CD14-positive monocyte (primary cell): ENCODE measurements around the gene SLC34A2. TPM values are rescaled to one million over a fixed set of nuclear protein-coding genes. Genes with fewer than 3 reads are reported as not detected.

Experiments
- DNase-seq, 3 donors: peaks; one replicate each; pipeline ENCODE4 v3.0.0-alpha.2; 2011 to 2022
- H2AFZ ChIP-seq: 2 replicates; pipeline ENCODE4 v1.6.0; 2012; ENCODE audit warnings: mild to moderate bottlenecking, low read depth, low read length, inconsistent platforms; ENCODE audit not compliant: insufficient read depth, poor library complexity, severe bottlenecking
- H3K27ac ChIP-seq, 2 donors: 1 replicate in 1 of 2; 2 replicates in 1 of 2; pipeline ENCODE4 v1.5.1; 2012 to 2013; ENCODE audit warnings: low read length in 2 of 2, control low read depth in 1 of 2, inconsistent platforms in 1 of 2, low read depth in 1 of 2, mild to moderate bottlenecking in 1 of 2
- H3K27me3 ChIP-seq, 2 donors: one replicate each; pipeline versions ENCODE4 v1.6.0 to v1.6.1; 2011 to 2013; ENCODE audit warnings: low read length in 2 of 2; ENCODE audit not compliant: control insufficient read depth in 2 of 2, insufficient read depth in 2 of 2
- H3K36me3 ChIP-seq, 2 donors: replicated peaks in 1 of 2; 1 replicate in 1 of 2; 2 replicates in 1 of 2; pipeline versions ENCODE4 v1.5.1 to v1.6.1; 2012 to 2013; ENCODE audit warnings: low read length in 2 of 2, control low read depth in 1 of 2, inconsistent platforms in 1 of 2, mild to moderate bottlenecking in 1 of 2; ENCODE audit not compliant: insufficient read depth in 2 of 2, control insufficient read depth in 1 of 2
- H3K4me1 ChIP-seq, 2 donors: 1 replicate in 1 of 2; 2 replicates in 1 of 2; pipeline versions ENCODE4 v1.5.1 to v1.6.1; 2012 to 2013; ENCODE audit warnings: low read length in 2 of 2, control low read depth in 1 of 2, inconsistent platforms in 1 of 2, mild to moderate bottlenecking in 1 of 2, moderate library complexity in 1 of 2; ENCODE audit not compliant: insufficient read depth in 2 of 2, control insufficient read depth in 1 of 2
- H3K4me2 ChIP-seq: replicated peaks from 2 replicates; pipeline ENCODE3; 2012; ENCODE audit warnings: low read length, moderate library complexity, mild to moderate bottlenecking; ENCODE audit not compliant: poor library complexity, severe bottlenecking; ENCODE audit errors: extremely low read depth
- H3K4me3 ChIP-seq, 3 experiments: fragments of 200-600 bp in 1 of 3; sonication (generic) in 1 of 3; replicated peaks in 1 of 3; 1 replicate in 2 of 3; 2 replicates in 1 of 3; pipeline ENCODE4 v1.5.1; 2011 to 2013; ENCODE audit warnings: low read length in 3 of 3, mild to moderate bottlenecking in 3 of 3, control low read depth in 2 of 3, low read depth in 2 of 3, inconsistent platforms in 1 of 3, moderate library complexity in 1 of 3
- H3K79me2 ChIP-seq: 2 replicates; pipeline ENCODE4 v1.6.0; 2012; ENCODE audit warnings: mild to moderate bottlenecking, control low read depth, inconsistent platforms, low read length, moderate library complexity; ENCODE audit not compliant: insufficient read depth
- H3K9ac ChIP-seq: 2 replicates; pipeline ENCODE4 v1.6.0; 2017; ENCODE audit warnings: low read length, mild to moderate bottlenecking; ENCODE audit not compliant: insufficient read depth, poor library complexity, severe bottlenecking
- H3K9me3 ChIP-seq, 2 donors: replicated peaks in 1 of 2; 1 replicate in 1 of 2; 2 replicates in 1 of 2; pipeline versions ENCODE4 v1.5.1 to v1.6.1; 2012 to 2013; ENCODE audit warnings: low read length in 2 of 2, control low read depth in 1 of 2; ENCODE audit not compliant: control insufficient read depth in 1 of 2, insufficient read depth in 1 of 2
- H4K20me1 ChIP-seq: 2 replicates; pipeline ENCODE4 v1.6.0; 2012; ENCODE audit warnings: mild to moderate bottlenecking, low read length, control low read depth, moderate library complexity; ENCODE audit not compliant: insufficient read depth
- H3K27ac Mint-ChIP-seq, 7 donors: one replicate each; pipeline ENCODE4 v1.8.0; 2020; ENCODE audit warnings: mild to moderate bottlenecking in 7 of 7, mixed read lengths in 7 of 7, moderate library complexity in 6 of 7, inconsistent platforms in 2 of 7
- H3K27me3 Mint-ChIP-seq, 3 donors: one replicate each; pipeline ENCODE4 v1.8.0; 2021 to 2022; ENCODE audit warnings: low read depth in 3 of 3, mild to moderate bottlenecking in 3 of 3, mixed read lengths in 3 of 3, moderate library complexity in 3 of 3, inconsistent platforms in 1 of 3
- H3K36me3 Mint-ChIP-seq, 2 donors: one replicate each; pipeline ENCODE4 v1.8.0; 2020; ENCODE audit warnings: mixed read lengths in 2 of 2, inconsistent platforms in 1 of 2, mild to moderate bottlenecking in 1 of 2
- H3K4me1 Mint-ChIP-seq: one replicate; pipeline ENCODE4 v1.8.0; 2020; ENCODE audit warnings: mild to moderate bottlenecking, mixed read lengths
- H3K4me3 Mint-ChIP-seq, 2 donors: one replicate each; pipeline ENCODE4 v1.8.0; 2020; ENCODE audit warnings: mild to moderate bottlenecking in 2 of 2, mixed read lengths in 2 of 2, moderate library complexity in 1 of 2
- H3K9me3 Mint-ChIP-seq, 7 donors: one replicate each; pipeline ENCODE4 v1.8.0; 2020 to 2022; ENCODE audit warnings: mixed read lengths in 7 of 7, mild to moderate bottlenecking in 6 of 7, moderate library complexity in 6 of 7, inconsistent platforms in 2 of 7
- WGBS: methylation state at CpG from one replicate; pipeline ENCODE4 v1.1.5; 2013; ENCODE audit warnings: missing lambda C conversion rate; ENCODE audit not compliant: insufficient coverage; 5-methylcytosine and 5-hydroxymethylcytosine counted together
- intact Hi-C, 2 donors: fragments of 100-400 bp; cut with micrococcal nuclease; formaldehyde crosslinking; loops; one replicate each; pipeline versions ENCODE4 v1.15.0 to v1.15.1; 2023
- polyA plus RNA-seq, 3 donors: library from polyadenylated mRNA; depleted of rRNA in 1 of 3; unstranded in 2 of 3; stranded (reverse) in 1 of 3; fragments of 300-500 nt in 2 of 3; fragments of >200 nt in 1 of 3; fragmentation: Illumina TruSeq in 2 of 3; gene quantifications; 1 replicate in 2 of 3; 2 replicates in 1 of 3; pipeline ENCODE4 v1.2.3, GENCODE V29; 2012 to 2021
- small RNA-seq: library from RNA; depleted of rRNA; stranded (forward); fragments of <200 nt; gene quantifications from one replicate; pipeline ENCODE3, GENCODE V24; 2012; ENCODE audit warnings: low read depth; ENCODE audit not compliant: insufficient read length
- TF ChIP-seq, protein P1 (sequence below): fragments of 200-600 bp; IDR thresholded peaks from one replicate; pipeline ENCODE4 v1.8.0; 2022; ENCODE audit warnings: antibody characterized with exemption, mild to moderate bottlenecking

Gene SLC34A2
- polyA plus RNA-seq, 3 donors, result not detected

DNA sequence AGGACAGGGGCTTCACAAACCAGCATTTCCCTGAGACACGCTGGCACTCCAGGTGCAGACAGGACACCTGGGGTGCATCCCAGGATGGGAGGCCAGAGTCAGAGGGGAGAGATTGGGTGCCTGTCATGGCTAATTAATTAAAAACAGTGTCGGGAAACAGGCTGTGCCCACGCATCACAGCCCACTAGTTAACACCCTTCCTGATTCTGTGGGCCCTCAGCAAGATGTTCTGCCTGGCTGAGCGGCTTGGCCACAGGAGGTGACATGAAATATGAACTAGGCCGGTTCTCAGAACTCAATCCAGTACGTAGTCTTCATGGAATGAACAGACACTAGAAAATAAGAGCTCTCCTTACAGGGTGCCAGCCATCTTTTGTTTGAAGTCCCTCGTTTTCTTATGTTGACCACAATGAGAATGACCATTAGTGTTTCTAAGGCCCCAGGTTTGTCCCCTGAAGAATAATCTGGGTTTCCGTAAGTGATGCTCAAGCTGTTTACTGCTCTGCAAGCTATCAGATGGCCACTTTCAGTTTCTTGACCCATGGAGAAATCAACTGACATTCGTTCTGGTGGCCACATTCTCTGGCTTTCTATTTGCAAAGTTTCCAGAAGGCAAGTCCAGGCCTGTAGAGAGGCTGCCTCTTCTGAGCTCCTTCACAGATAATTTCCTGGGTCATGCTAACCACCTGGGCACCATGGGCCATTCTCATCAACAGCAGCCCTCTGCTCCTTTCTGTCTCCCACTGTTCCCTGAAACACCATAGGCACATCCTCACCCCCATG, 72.3 kb downstream of the SLC34A2 start:
- Mint-ChIP-seq H3K36me3 (no peaks in the 10 kb centered on the region), H3K4me3 (no peak overlapping the region), H3K27me3 (peaks cover 0 to 6% (median 5%) of the 10 kb centered on the region in 3 donors), H3K9me3 (peaks cover 0 to 9% (median 0%) of the 10 kb centered on the region in 7 donors), H3K4me1 (no peaks in the 10 kb centered on the region), H3K27ac (no peak overlapping the region)
- 93% methylated on average over 8 of the region's 9 CpGs for WGBS
- no peaks in the 10 kb centered on the region for H3K9me3 ChIP-seq
- H3K4me2 ChIP-seq, result no peak overlapping the region
- H3K4me3 ChIP-seq, result no peak overlapping the region
- no peak for DNase-seq
- intact Hi-C loops, result no loop called here
- no peak overlapping the region for H2AFZ ChIP-seq
- H3K36me3 ChIP-seq, result no peaks in the 10 kb centered on the region
- H3K79me2 ChIP-seq, result no peaks in the 10 kb centered on the region
- H4K20me1 ChIP-seq, result no peaks in the 10 kb centered on the region
- H3K9ac ChIP-seq, result no peak overlapping the region
- no peaks in the 10 kb centered on the region for H3K4me1 ChIP-seq
- TF ChIP-seq, protein P1, sequence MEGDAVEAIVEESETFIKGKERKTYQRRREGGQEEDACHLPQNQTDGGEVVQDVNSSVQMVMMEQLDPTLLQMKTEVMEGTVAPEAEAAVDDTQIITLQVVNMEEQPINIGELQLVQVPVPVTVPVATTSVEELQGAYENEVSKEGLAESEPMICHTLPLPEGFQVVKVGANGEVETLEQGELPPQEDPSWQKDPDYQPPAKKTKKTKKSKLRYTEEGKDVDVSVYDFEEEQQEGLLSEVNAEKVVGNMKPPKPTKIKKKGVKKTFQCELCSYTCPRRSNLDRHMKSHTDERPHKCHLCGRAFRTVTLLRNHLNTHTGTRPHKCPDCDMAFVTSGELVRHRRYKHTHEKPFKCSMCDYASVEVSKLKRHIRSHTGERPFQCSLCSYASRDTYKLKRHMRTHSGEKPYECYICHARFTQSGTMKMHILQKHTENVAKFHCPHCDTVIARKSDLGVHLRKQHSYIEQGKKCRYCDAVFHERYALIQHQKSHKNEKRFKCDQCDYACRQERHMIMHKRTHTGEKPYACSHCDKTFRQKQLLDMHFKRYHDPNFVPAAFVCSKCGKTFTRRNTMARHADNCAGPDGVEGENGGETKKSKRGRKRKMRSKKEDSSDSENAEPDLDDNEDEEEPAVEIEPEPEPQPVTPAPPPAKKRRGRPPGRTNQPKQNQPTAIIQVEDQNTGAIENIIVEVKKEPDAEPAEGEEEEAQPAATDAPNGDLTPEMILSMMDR, result no peak
- H3K27ac ChIP-seq, result no peak overlapping the region
- H3K27me3 ChIP-seq, result no peaks in the 10 kb centered on the region

Small RNA genes within 50 kb of the gene (small RNA-seq; reads per million reads assigned to genes)
- gene AC092436.3 (not detected), gene MTND4LP22 (not detected), gene RPS29P11 (not detected)

Other genes starting within 250 kb of the SLC34A2 start
- 1 to 10 TPM in 2 of 3 donors, under 1 TPM in 1; 0.61 to 2.2 (median 1.7) TPM for gene SEL1L3, start 207.1 kb downstream of the SLC34A2 start, polyA plus RNA-seq